ENCODE measurements around the gene OR6B2. TPM values are rescaled to one million over a fixed set of nuclear protein-coding genes. Genes with fewer than 3 reads are reported as not detected.

Gene OR6B2
- not detected for total RNA-seq

DNA sequence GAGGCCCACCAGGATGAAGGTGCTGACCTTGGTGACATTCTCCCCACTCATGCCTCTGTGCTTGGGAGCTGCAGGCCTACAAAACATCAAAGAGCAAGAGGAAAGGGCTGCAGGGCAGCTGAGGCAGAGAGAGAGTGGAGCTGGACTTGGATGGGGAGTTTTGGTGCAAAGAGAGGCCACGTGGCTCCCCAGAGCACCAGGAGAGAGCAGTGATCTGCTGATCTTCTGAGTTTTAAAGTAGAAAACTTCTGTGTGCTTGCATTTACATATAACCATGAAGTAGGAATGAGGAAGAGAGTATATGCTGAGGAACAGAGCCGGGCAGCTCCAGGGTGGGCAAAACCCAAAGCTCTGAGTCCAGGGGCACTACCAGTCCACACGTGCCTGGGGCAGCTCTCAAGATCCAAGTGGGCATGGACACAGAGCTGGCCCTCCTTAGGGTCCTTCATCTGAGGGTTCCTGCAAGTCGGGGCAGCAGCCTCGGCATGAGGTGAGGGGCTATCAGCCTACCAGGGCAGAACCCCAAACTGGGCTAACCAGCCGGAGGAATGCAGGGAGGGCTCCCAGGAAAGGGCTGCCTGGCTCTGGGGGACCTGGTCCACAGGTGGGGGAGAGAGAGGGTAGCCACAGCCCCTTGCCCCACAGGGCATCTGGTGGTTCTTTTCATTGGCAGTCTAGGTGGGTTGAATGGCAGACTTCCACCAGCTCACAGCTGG, at the start of gene OR6B2:
Gene OR6B2, minus strand, starts transcription at position 51 of the 716 bp plus-strand sequence. Its CDS starts 0 bp downstream, at position 51.

DNA sequence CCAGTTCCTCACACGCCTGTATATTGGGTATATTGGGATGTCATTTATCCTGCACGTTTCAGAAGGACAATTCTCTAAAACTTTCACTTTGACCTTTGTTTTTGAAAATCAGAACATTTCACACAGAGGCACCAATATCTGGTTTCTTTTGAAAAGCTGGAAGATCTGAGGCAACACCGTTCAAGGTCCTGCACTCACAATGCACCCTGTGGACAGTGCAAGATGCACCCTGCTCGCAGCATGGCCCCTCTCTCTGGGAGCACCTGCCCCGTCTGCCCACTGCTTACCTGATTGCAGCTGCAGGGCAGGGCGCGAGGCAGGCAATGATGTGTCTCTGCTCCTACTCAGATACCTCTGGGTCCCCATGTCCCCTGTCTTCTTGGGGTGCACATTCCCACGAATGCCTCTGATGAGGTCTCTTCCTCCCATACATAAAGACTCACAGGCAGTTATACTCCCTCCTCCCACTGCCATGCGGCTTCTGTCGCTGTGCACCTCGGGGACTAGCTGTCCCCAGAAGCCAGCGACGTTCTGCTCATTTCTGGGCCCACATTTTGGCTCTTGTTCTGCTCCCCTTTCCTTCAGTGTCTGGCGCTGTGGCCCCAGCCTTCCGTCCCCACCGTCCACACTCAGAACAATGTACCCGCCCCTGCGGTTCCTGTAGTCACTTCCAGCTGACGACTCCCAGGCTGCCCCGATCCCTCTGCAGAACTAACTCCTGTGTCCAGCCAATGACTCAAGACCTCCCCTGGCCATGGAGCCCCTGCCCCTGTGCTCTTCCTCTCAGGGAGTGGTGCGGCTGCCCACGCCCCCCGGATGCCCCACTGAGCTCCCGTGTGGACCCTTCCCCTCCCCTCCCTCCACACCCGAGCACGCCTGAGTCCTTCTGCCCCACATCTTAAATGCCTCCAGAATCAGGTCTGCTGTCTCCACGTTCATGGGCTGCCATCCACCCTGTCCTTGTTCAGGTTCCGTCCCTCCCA, 23.2 kb upstream of the OR6B2 start, which contains the start of gene OR6B3:
Gene OR6B3, minus strand, starts transcription at position 349 of the 983 bp plus-strand sequence.

Other genes with a start within 250 kb of the OR6B2 start
- gene NDUFA10, start 5.1 kb downstream of the OR6B2 start, total RNA-seq, result 175 TPM
- not detected for gene OR6B3, start 23.1 kb upstream of the OR6B2 start, total RNA-seq
- gene COPS9, start 105.9 kb upstream of the OR6B2 start, total RNA-seq, result 39.4 TPM
- gene OTOS, start 110.2 kb upstream of the OR6B2 start, total RNA-seq, result not detected